Retina (tissue), 1 donor: ENCODE data around the gene GRK5.

ENCODE experiments used
- DNase-seq: peaks from one replicate; pipeline ENCODE4 v3.0.0-alpha.2; 2016

The GRK5 gene

GRCh38 chr10:119303886-119304285 lies 96.5 kb downstream of the GRK5 start:
- DNase-seq, result no peak

- DNase-seq, result no peak
Observed at GRCh38 chr10:119304541-119304940, 97.2 kb downstream of the GRK5 start.

- DNase-seq, result no peak
Observed at GRCh38 chr10:119305860-119306513, 98.6 kb downstream of the GRK5 start.

- no peak for DNase-seq
Observed at GRCh38 chr10:119306514-119306951, 99.2 kb downstream of the GRK5 start.

GRCh38 chr10:119306986-119307392 lies 99.6 kb downstream of the GRK5 start:
- DNase-seq, result no peak

- no peak for DNase-seq
Observed at GRCh38 chr10:119308089-119308488, 100.7 kb downstream of the GRK5 start.

GRCh38 chr10:119308551-119309422 lies 101.4 kb downstream of the GRK5 start:
- no peak for DNase-seq

- no peak for DNase-seq
Observed at GRCh38 chr10:119309423-119309770, 102.0 kb downstream of the GRK5 start.

GRCh38 chr10:119310806-119311205 lies 103.4 kb downstream of the GRK5 start:
- DNase-seq, result no peak

GRCh38 chr10:119312241-119312640 lies 104.9 kb downstream of the GRK5 start:
- DNase-seq, result no peak

GRCh38 chr10:119313024-119313423 lies 105.7 kb downstream of the GRK5 start:
- DNase-seq, result no peak

- no peak for DNase-seq
Observed at GRCh38 chr10:119313644-119314043, 106.3 kb downstream of the GRK5 start.

- DNase-seq, result no peak
Observed at GRCh38 chr10:119314061-119314460, 106.7 kb downstream of the GRK5 start.

- DNase-seq, result no peak
Observed at GRCh38 chr10:119314486-119314885, 107.1 kb downstream of the GRK5 start.

- peak; percentile 21 for DNase-seq
Observed at GRCh38 chr10:119315128-119316001, 108.0 kb downstream of the GRK5 start.

- DNase-seq, result no peak
Observed at GRCh38 chr10:119316002-119316358, 108.6 kb downstream of the GRK5 start.

GRCh38 chr10:119316729-119317097 lies 109.3 kb downstream of the GRK5 start:
- no peak for DNase-seq

GRCh38 chr10:119318411-119319160 lies 111.2 kb downstream of the GRK5 start:
- DNase-seq, result no peak

- DNase-seq, result no peak
Observed at GRCh38 chr10:119319161-119319919, 112.0 kb downstream of the GRK5 start.

- no peak for DNase-seq
Observed at GRCh38 chr10:119319920-119320258, 112.5 kb downstream of the GRK5 start.

- no peak for DNase-seq
Observed at GRCh38 chr10:119320981-119321380, 113.6 kb downstream of the GRK5 start.
